ENCODE results near the gene LAMC3.

Gene LAMC3

GRCh38 chr9:131129183-131129582 is 120.2 kb downstream of the LAMC3 start:
- H3K4me3 ChIP-seq (ENCODE audit: low read depth, low read length): no peak overlapping the region
- no peak for TF ChIP-seq CTCF (IDR thresholded peaks at IDR 0.05; ENCODE audit: borderline replicate concordance, insufficient read depth, low read depth, low read length)

DNA sequence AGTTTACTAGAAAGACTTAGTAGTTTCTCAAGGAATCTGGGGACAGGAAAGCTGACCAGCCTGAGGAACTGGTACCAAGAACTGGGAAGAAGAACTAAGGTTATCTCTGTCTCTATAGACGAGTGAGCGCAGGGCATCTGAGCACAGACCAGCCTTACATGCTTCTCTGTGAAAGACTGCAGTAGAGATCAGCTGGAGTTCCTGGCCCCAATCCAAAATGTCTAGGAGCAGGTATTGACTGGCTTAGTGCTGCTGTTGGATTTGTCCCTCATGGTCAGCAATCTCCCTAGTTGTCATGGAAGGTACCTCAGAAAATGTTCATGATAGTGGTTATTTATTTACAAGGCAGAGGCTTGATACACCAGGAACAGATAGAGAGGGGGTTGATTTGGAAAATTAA is 129.7 kb downstream of the LAMC3 start:
- no peak overlapping the region for H3K4me3 ChIP-seq (ENCODE audit: low read depth, low read length)
- no peak for TF ChIP-seq CTCF (IDR thresholded peaks at IDR 0.05; ENCODE audit: borderline replicate concordance, insufficient read depth, low read depth, low read length)

GRCh38 chr9:131140112-131140511 is 131.1 kb downstream of the LAMC3 start:
- TF ChIP-seq CTCF (IDR thresholded peaks at IDR 0.05; ENCODE audit: borderline replicate concordance, insufficient read depth, low read depth, low read length): no peak

DNA sequence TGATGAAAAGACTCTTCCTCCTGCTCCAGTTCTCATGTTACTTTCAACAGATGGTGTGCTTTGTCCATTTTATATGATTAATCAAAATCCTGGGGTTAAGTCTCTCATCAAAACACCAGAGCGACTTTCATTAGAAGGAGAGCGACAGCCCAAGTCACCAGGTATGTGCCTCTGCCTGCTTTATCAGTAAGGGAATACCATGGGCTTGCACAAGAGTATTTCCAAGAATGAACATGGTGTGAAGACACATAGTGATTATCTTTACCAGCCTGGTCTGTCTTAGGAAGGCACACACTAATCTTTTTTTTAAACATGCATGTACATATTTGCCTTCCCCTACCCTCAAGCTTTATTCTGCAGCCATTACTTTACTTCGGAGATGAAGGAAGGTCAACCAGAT is 131.6 kb downstream of the LAMC3 start:
- TF ChIP-seq CTCF (IDR thresholded peaks at IDR 0.05; ENCODE audit: borderline replicate concordance, insufficient read depth, low read depth, low read length): no peak
- no peak overlapping the region for H3K4me3 ChIP-seq (ENCODE audit: low read depth, low read length)

More at GRCh38 chr9:131140112-131140511, 131.1 kb downstream of the LAMC3 start:
- H3K4me3 ChIP-seq (ENCODE audit: low read depth, low read length): no peak overlapping the region

DNA sequence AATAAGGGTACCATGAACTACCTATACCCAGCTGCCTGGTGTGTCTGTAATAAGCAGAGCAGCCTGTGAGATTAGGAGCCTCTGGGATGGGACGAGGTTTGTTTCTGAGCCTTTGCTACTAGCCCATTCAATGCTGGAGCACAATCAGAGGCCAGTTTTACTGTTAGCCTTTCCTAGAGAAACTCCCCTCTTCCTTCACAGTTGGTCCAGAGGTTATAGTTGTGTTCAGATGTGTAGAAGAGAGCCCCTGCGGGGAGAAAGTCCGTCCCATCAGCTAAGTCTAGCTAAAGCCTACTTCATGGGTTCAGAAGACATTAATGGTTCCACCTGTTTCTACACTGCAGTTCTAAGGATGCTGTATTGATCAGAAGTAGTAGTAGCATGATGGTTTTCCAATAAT is 133.2 kb downstream of the LAMC3 start:
- no peak for TF ChIP-seq CTCF (IDR thresholded peaks at IDR 0.05; ENCODE audit: borderline replicate concordance, insufficient read depth, low read depth, low read length)
- no peak overlapping the region for H3K4me3 ChIP-seq (ENCODE audit: low read depth, low read length)
